ENCODE data around the gene LDHB. TPM values are rescaled to one million over a fixed set of nuclear protein-coding genes. Genes with fewer than 3 reads are reported as not detected.

LDHB gene
- polyA plus RNA-seq, 1 donor from 2014 or later: 1,039 TPM

DNA sequence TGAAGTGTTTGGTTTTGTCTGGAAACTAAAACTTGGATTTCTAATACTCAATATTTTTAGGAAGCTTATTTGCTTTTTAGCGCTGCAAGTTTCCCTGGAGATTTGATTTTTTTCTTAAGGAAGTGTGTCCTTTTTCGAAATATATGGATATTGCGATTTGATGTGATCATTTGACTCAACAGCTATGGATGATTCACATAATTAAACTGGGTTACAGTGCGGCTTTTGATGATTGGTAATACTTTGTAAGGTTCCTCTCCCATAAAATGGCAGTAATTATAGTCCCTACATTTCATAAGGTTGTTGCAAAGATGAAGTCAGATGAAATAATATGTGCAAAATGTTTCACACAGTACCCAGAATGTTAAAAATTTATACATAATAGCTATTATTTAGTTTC, 13.1 kb downstream of the LDHB start:
- Histone ChIP-seq H3K36me3 (ENCODE audit: insufficient read depth, low read length) (peaks cover 30% of the 10 kb centered on the region), H3K27ac (ENCODE audit: low read length) (no peak overlapping the region)

DNA sequence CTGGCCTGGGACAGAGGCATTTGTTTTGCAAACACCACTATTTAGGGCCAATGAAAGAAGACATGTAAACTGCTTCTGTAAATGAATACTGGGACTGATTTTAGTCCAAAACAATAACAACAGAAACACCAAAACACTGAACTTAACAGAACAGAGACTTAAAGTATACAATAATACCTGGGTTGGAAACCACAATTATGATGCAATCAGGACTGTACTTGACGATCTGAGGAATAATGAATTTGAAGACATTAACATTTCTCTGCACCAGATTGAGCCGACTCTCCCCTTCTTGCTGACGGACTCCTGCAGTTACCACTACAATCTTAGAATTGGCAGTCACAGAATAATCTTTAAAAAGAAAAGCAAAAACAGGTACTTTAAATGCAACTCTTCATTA, 13.9 kb downstream of the LDHB start:
- H3K79me2 ChIP-seq (replicated peaks; ENCODE audit: insufficient read depth, low read length): peaks cover 9% of the 10 kb centered on the region

More for the DNA sequence above, 13.1 kb downstream of the LDHB start:
- Histone ChIP-seq H4K20me1 (ENCODE audit: insufficient read depth) (no peaks in the 10 kb centered on the region), H3K9me3 (ENCODE audit: low read length) (no peaks in the 10 kb centered on the region), H3F3A (ENCODE audit: insufficient read depth, low read length, poor library complexity, severe bottlenecking) (no peaks in the 10 kb centered on the region), H3K79me2 (replicated peaks; ENCODE audit: insufficient read depth, low read length) (peaks cover 9% of the 10 kb centered on the region), H3K4me2 (ENCODE audit: low read length) (no peak overlapping the region), H3K9me2 (ENCODE audit: insufficient read depth, low read length) (no peaks in the 10 kb centered on the region), H2AFZ (ENCODE audit: low read depth, low read length) (no peak overlapping the region), H3K4me3 (ENCODE audit: low read length) (no peak overlapping the region), H3K27me3 (ENCODE audit: insufficient read depth, low read depth, low read length) (no peaks in the 10 kb centered on the region), H3K9ac (ENCODE audit: low read length) (no peak overlapping the region)
- TF ChIP-seq POLR2AphosphoS5 (IDR thresholded peaks at IDR 0.05): no peak

DNA sequence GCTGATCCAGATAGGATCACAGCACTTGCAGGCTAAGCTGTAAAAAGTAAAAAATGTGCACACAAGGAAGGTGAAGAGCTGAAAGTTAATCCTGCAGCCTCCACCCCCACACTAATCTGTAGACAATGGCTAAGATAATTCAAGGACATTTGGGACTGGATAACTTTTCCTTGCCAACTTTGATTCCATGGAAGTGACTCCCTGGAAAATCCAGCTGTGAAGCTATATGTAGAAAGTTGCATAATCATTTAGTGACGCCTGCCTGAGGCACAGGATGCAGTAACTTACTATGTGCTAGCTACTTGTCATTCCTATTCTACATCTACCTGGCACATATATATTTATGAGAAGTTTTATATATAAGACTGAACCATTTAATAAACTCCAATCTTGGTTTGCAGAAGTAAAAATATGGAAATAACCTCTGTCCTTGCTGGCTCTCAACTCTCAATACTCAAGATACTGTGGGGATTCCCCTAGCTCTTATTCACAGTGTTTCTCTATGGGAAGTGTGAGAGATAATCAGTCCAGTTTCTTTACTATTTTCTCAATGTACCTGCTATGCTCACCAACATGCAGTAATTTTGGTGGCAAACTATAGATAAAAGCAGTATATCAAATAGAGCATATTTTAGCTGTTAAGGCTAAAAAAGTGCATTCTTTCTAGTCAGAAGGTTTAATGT, 14.8 kb downstream of the LDHB start:
- peaks cover 34% of the 10 kb centered on the region for H3K36me3 ChIP-seq (ENCODE audit: insufficient read depth, low read length)
- H3K27ac ChIP-seq (ENCODE audit: low read length): no peak overlapping the region
- no peaks in the 10 kb centered on the region for H3K9me2 ChIP-seq (ENCODE audit: insufficient read depth, low read length)
- H4K20me1 ChIP-seq (ENCODE audit: insufficient read depth): no peaks in the 10 kb centered on the region
- H2AFZ ChIP-seq (ENCODE audit: low read depth, low read length): no peak overlapping the region
- H3K27me3 ChIP-seq (ENCODE audit: insufficient read depth, low read depth, low read length): no peaks in the 10 kb centered on the region
- TF ChIP-seq MXI1 (conservative IDR thresholded peaks at IDR 0.05; ENCODE audit: poor library complexity, severe bottlenecking) (no peak), EP300 (conservative IDR thresholded peaks at IDR 0.05; ENCODE audit: poor library complexity, severe bottlenecking) (no peak), POLR2AphosphoS5 (IDR thresholded peaks at IDR 0.05) (no peak), SMC3 (conservative IDR thresholded peaks at IDR 0.05; ENCODE audit: poor library complexity) (no peak), RAD21 (conservative IDR thresholded peaks at IDR 0.05) (no peak), EZH2 (IDR thresholded peaks at IDR 0.05; ENCODE audit: borderline replicate concordance, insufficient read depth, low read length, poor library complexity, severe bottlenecking) (no peak), TAF1 (IDR thresholded peaks at IDR 0.05; ENCODE audit: low read depth) (no peak)
- TF ChIP-seq, protein P1, sequence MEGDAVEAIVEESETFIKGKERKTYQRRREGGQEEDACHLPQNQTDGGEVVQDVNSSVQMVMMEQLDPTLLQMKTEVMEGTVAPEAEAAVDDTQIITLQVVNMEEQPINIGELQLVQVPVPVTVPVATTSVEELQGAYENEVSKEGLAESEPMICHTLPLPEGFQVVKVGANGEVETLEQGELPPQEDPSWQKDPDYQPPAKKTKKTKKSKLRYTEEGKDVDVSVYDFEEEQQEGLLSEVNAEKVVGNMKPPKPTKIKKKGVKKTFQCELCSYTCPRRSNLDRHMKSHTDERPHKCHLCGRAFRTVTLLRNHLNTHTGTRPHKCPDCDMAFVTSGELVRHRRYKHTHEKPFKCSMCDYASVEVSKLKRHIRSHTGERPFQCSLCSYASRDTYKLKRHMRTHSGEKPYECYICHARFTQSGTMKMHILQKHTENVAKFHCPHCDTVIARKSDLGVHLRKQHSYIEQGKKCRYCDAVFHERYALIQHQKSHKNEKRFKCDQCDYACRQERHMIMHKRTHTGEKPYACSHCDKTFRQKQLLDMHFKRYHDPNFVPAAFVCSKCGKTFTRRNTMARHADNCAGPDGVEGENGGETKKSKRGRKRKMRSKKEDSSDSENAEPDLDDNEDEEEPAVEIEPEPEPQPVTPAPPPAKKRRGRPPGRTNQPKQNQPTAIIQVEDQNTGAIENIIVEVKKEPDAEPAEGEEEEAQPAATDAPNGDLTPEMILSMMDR (IDR thresholded peaks at IDR 0.05; ENCODE audit: poor library complexity, severe bottlenecking): no peak
- TF ChIP-seq, protein P2, sequence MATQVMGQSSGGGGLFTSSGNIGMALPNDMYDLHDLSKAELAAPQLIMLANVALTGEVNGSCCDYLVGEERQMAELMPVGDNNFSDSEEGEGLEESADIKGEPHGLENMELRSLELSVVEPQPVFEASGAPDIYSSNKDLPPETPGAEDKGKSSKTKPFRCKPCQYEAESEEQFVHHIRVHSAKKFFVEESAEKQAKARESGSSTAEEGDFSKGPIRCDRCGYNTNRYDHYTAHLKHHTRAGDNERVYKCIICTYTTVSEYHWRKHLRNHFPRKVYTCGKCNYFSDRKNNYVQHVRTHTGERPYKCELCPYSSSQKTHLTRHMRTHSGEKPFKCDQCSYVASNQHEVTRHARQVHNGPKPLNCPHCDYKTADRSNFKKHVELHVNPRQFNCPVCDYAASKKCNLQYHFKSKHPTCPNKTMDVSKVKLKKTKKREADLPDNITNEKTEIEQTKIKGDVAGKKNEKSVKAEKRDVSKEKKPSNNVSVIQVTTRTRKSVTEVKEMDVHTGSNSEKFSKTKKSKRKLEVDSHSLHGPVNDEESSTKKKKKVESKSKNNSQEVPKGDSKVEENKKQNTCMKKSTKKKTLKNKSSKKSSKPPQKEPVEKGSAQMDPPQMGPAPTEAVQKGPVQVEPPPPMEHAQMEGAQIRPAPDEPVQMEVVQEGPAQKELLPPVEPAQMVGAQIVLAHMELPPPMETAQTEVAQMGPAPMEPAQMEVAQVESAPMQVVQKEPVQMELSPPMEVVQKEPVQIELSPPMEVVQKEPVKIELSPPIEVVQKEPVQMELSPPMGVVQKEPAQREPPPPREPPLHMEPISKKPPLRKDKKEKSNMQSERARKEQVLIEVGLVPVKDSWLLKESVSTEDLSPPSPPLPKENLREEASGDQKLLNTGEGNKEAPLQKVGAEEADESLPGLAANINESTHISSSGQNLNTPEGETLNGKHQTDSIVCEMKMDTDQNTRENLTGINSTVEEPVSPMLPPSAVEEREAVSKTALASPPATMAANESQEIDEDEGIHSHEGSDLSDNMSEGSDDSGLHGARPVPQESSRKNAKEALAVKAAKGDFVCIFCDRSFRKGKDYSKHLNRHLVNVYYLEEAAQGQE (IDR thresholded peaks at IDR 0.05; ENCODE audit: borderline replicate concordance): no peak
- H3K9ac ChIP-seq (ENCODE audit: low read length): no peak overlapping the region
- H3K9me3 ChIP-seq (ENCODE audit: low read length): no peaks in the 10 kb centered on the region
- H3K79me2 ChIP-seq (replicated peaks; ENCODE audit: insufficient read depth, low read length): peaks cover 9% of the 10 kb centered on the region
- no peak overlapping the region for H3K4me2 ChIP-seq (ENCODE audit: low read length)
- no peak overlapping the region for H3K4me3 ChIP-seq (ENCODE audit: low read length)
- H3F3A ChIP-seq (ENCODE audit: insufficient read depth, low read length, poor library complexity, severe bottlenecking): no peaks in the 10 kb centered on the region

More for the DNA sequence above, 13.9 kb downstream of the LDHB start:
- Histone ChIP-seq H4K20me1 (ENCODE audit: insufficient read depth) (no peaks in the 10 kb centered on the region), H3K4me3 (ENCODE audit: low read length) (no peak overlapping the region), H3K9me2 (ENCODE audit: insufficient read depth, low read length) (no peaks in the 10 kb centered on the region), H3K36me3 (ENCODE audit: insufficient read depth, low read length) (peaks cover 34% of the 10 kb centered on the region), H3F3A (ENCODE audit: insufficient read depth, low read length, poor library complexity, severe bottlenecking) (no peaks in the 10 kb centered on the region), H3K9me3 (ENCODE audit: low read length) (no peaks in the 10 kb centered on the region), H3K27me3 (ENCODE audit: insufficient read depth, low read depth, low read length) (no peaks in the 10 kb centered on the region), H2AFZ (ENCODE audit: low read depth, low read length) (no peak overlapping the region), H3K27ac (ENCODE audit: low read length) (no peak overlapping the region), H3K9ac (ENCODE audit: low read length) (no peak overlapping the region), H3K4me2 (ENCODE audit: low read length) (no peak overlapping the region)
- TF ChIP-seq RAD21 (conservative IDR thresholded peaks at IDR 0.05): no peak
- TF ChIP-seq, protein P1 (IDR thresholded peaks at IDR 0.05; ENCODE audit: poor library complexity, severe bottlenecking): no peak
